WTC11 (cell line): ENCODE measurements around the gene NBAS. TPM values are rescaled to one million over a fixed set of nuclear protein-coding genes. Genes with fewer than 3 reads are reported as not detected.

ENCODE experiments used
- ATAC-seq: fragments of 200-7000 bp; cut with Tn5 transposase; 2 replicates; pipeline ENCODE4 v1.10.0; 2021; ENCODE audit warnings: mild to moderate bottlenecking, moderate library complexity
- CTCF ChIA-PET: fragments of 300-600 bp; sonication (Branson Sonifier 250); formaldehyde crosslinking; loops from one replicate; lab custom pipeline; 2021; ENCODE audit warnings: antibody characterized with exemption; lab: Charles Lee
- POLR2A ChIA-PET: fragments of 350-600 bp; sonication (Branson Sonifier 250); formaldehyde crosslinking; loops from one replicate; lab custom pipeline; 2021; ENCODE audit warnings: antibody characterized with exemption; lab: Charles Lee
- DNase-seq: peaks from one replicate; pipeline ENCODE4 v3.0.0; 2021; ENCODE audit warnings: low spot score
- H3K27ac Mint-ChIP-seq: 2 replicates; pipeline ENCODE4 v1.8.0; 2021; ENCODE audit warnings: mixed read lengths
- H3K27me3 Mint-ChIP-seq: 2 replicates; pipeline ENCODE4 v1.8.0; 2021; ENCODE audit warnings: low read depth, mild to moderate bottlenecking, moderate library complexity, mixed read lengths
- H3K36me3 Mint-ChIP-seq: 2 replicates; pipeline ENCODE4 v1.8.0; 2021; ENCODE audit warnings: mixed read lengths
- H3K4me1 Mint-ChIP-seq: 2 replicates; pipeline ENCODE4 v1.8.0; 2022; ENCODE audit warnings: mixed read lengths
- H3K4me3 Mint-ChIP-seq: 2 replicates; pipeline ENCODE4 v1.8.0; 2021; ENCODE audit warnings: mild to moderate bottlenecking, moderate library complexity, mixed read lengths
- H3K9me3 Mint-ChIP-seq: 2 replicates; pipeline ENCODE4 v1.8.0; 2021; ENCODE audit warnings: mixed read lengths
- ELF4 ChIP-seq: sonication (generic); formaldehyde crosslinking; IDR thresholded peaks from 2 replicates; pipeline ENCODE4 v1.8.1; 2022; ENCODE audit warnings: low read depth, mild to moderate bottlenecking, moderate library complexity, missing genetic modification reagents
- FOXK1 ChIP-seq: sonication (generic); formaldehyde crosslinking; IDR thresholded peaks from 2 replicates; pipeline ENCODE4 v1.8.0; 2022; ENCODE audit warnings: mild to moderate bottlenecking, moderate library complexity, missing genetic modification reagents
- HMGA2 ChIP-seq: fragments of 250-450 bp; sonication (Bioruptor Pico); IDR thresholded peaks from 2 replicates; pipeline ENCODE4 v1.4.0; 2021; ENCODE audit warnings: mild to moderate bottlenecking, moderate library complexity
- NR1H2 ChIP-seq: sonication (generic); formaldehyde crosslinking; IDR thresholded peaks from 2 replicates; pipeline ENCODE4 v1.9.0; 2021; ENCODE audit warnings: mild to moderate bottlenecking, moderate library complexity, missing genetic modification reagents
- ZBTB21 ChIP-seq: sonication (generic); formaldehyde crosslinking; IDR thresholded peaks from 2 replicates; pipeline ENCODE4 v1.8.1; 2023; ENCODE audit warnings: mild to moderate bottlenecking, missing genetic modification reagents, borderline replicate concordance
- ZNF219 ChIP-seq: sonication (generic); formaldehyde crosslinking; IDR thresholded peaks from 2 replicates; pipeline ENCODE4 v1.8.0; 2023; ENCODE audit warnings: missing genetic modification reagents, mild to moderate bottlenecking, borderline replicate concordance
- ZNF423 ChIP-seq: fragments of 250-450 bp; sonication (Bioruptor Pico); IDR thresholded peaks from 2 replicates; pipeline ENCODE4 v2.1.2; 2022; ENCODE audit warnings: mild to moderate bottlenecking, moderate library complexity
- total RNA-seq: library from RNA; stranded (reverse); gene quantifications from 3 replicates; pipeline ENCODE4 v1.2.3, GENCODE V29; 2021
- TF ChIP-seq, protein P1 (sequence below): fragments of 250-450 bp; sonication (Bioruptor Pico); IDR thresholded peaks from 2 replicates; pipeline ENCODE4 v1.8.0; 2021; ENCODE audit warnings: mild to moderate bottlenecking
- TF ChIP-seq, protein P2 (sequence below): sonication (generic); formaldehyde crosslinking; IDR thresholded peaks from 2 replicates; pipeline ENCODE4 v1.8.0; 2022; ENCODE audit warnings: mild to moderate bottlenecking, missing genetic modification reagents
- TF ChIP-seq, protein P3 (sequence below): fragments of 250-450 bp; sonication (Bioruptor Pico); IDR thresholded peaks from 2 replicates; pipeline ENCODE4 v1.9.0; 2021; ENCODE audit warnings: mild to moderate bottlenecking
- TF ChIP-seq, protein P4 (sequence below): sonication (generic); formaldehyde crosslinking; IDR thresholded peaks from 2 replicates; pipeline ENCODE4 v1.8.1; 2023; ENCODE audit warnings: mild to moderate bottlenecking, missing genetic modification reagents, borderline replicate concordance
- TF ChIP-seq, protein P5 (sequence below): fragments of 200-600 bp; IDR thresholded peaks from 2 replicates; pipeline ENCODE4 v1.8.0; 2022; ENCODE audit warnings: antibody characterized with exemption

NBAS gene
- total RNA-seq, 1 experiment from 2014 or later, result 32.3 TPM

DNA sequence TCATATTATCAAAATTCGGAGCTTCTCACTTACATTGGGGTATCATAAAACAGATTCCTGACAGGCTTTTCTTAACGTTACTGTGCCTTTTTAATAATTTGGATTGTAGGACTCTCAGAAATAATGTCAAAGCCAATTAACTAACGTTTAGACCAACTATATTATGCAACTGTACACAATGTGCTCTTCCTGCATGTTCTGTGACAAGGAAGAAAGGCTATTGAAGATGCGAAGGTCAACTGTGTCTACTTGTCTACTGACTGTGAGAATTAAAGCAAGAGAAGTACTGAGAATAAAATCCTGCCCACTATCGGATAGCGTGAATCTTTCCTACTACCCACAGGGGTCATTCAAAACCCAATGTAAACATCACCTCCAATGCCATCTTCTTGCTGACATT is 393.0 kb downstream of the NBAS start:
- CTCF ChIA-PET, result no interaction called here

DNA sequence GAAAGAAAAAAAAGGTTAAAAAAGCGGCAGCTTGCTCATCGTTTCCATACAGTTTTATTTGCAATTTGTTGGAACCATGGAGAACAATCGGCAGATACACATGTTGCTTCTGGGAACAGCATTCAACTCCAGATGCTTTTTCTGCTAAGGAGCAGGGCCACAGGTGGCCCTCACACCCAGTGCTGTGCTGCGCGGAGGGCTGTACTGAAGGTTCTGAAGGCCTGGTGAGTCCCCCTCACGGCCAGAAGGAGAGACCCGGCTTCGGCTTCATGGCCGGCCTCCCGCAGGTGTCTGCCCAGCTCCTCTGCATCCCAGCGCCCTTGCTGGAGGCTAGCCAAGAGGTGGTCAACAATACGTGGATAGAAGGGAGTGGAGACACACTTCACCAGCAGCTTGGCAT is 394.3 kb downstream of the NBAS start:
- ChIA-PET POLR2A (no interaction called here), CTCF (no interaction called here)
- no peak for DNase-seq
- H3K9me3 Mint-ChIP-seq, result no peaks in the 10 kb centered on the region
- peaks cover 32% of the 10 kb centered on the region for H3K4me1 Mint-ChIP-seq
- H3K36me3 Mint-ChIP-seq, result no peaks in the 10 kb centered on the region; the same call in none of the 2 replicates
- no peak overlapping the region for H3K4me3 Mint-ChIP-seq
- TF ChIP-seq, protein P1, sequence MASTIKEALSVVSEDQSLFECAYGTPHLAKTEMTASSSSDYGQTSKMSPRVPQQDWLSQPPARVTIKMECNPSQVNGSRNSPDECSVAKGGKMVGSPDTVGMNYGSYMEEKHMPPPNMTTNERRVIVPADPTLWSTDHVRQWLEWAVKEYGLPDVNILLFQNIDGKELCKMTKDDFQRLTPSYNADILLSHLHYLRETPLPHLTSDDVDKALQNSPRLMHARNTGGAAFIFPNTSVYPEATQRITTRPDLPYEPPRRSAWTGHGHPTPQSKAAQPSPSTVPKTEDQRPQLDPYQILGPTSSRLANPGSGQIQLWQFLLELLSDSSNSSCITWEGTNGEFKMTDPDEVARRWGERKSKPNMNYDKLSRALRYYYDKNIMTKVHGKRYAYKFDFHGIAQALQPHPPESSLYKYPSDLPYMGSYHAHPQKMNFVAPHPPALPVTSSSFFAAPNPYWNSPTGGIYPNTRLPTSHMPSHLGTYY (CRISPR knock-in tag), result no peak
- TF ChIP-seq, protein P2, sequence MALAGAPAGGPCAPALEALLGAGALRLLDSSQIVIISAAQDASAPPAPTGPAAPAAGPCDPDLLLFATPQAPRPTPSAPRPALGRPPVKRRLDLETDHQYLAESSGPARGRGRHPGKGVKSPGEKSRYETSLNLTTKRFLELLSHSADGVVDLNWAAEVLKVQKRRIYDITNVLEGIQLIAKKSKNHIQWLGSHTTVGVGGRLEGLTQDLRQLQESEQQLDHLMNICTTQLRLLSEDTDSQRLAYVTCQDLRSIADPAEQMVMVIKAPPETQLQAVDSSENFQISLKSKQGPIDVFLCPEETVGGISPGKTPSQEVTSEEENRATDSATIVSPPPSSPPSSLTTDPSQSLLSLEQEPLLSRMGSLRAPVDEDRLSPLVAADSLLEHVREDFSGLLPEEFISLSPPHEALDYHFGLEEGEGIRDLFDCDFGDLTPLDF (CRISPR knock-in tag), result no peak
- TF ChIP-seq ZNF423 (CRISPR knock-in tag) (no peak), ZNF219 (CRISPR knock-in tag) (no peak), ZBTB21 (CRISPR knock-in tag) (no peak), HMGA2 (no peak)
- TF ChIP-seq, protein P3, sequence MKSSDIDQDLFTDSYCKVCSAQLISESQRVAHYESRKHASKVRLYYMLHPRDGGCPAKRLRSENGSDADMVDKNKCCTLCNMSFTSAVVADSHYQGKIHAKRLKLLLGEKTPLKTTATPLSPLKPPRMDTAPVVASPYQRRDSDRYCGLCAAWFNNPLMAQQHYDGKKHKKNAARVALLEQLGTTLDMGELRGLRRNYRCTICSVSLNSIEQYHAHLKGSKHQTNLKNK, result no peak
- TF ChIP-seq, protein P4, sequence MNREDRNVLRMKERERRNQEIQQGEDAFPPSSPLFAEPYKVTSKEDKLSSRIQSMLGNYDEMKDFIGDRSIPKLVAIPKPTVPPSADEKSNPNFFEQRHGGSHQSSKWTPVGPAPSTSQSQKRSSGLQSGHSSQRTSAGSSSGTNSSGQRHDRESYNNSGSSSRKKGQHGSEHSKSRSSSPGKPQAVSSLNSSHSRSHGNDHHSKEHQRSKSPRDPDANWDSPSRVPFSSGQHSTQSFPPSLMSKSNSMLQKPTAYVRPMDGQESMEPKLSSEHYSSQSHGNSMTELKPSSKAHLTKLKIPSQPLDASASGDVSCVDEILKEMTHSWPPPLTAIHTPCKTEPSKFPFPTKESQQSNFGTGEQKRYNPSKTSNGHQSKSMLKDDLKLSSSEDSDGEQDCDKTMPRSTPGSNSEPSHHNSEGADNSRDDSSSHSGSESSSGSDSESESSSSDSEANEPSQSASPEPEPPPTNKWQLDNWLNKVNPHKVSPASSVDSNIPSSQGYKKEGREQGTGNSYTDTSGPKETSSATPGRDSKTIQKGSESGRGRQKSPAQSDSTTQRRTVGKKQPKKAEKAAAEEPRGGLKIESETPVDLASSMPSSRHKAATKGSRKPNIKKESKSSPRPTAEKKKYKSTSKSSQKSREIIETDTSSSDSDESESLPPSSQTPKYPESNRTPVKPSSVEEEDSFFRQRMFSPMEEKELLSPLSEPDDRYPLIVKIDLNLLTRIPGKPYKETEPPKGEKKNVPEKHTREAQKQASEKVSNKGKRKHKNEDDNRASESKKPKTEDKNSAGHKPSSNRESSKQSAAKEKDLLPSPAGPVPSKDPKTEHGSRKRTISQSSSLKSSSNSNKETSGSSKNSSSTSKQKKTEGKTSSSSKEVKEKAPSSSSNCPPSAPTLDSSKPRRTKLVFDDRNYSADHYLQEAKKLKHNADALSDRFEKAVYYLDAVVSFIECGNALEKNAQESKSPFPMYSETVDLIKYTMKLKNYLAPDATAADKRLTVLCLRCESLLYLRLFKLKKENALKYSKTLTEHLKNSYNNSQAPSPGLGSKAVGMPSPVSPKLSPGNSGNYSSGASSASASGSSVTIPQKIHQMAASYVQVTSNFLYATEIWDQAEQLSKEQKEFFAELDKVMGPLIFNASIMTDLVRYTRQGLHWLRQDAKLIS (CRISPR knock-in tag), result no peak
- H3K27me3 Mint-ChIP-seq, result no peaks in the 10 kb centered on the region
- no peak for ATAC-seq
- H3K27ac Mint-ChIP-seq, result no peak overlapping the region

More for the DNA sequence above, 393.0 kb downstream of the NBAS start:
- peaks cover 22% of the 10 kb centered on the region for H3K4me1 Mint-ChIP-seq
- H3K27me3 Mint-ChIP-seq, result no peaks in the 10 kb centered on the region
- TF ChIP-seq FOXK1 (CRISPR knock-in tag) (no peak), NR1H2 (CRISPR knock-in tag) (no peak), ELF4 (CRISPR knock-in tag) (no peak), ZBTB21 (CRISPR knock-in tag) (no peak)
- TF ChIP-seq, protein P5, sequence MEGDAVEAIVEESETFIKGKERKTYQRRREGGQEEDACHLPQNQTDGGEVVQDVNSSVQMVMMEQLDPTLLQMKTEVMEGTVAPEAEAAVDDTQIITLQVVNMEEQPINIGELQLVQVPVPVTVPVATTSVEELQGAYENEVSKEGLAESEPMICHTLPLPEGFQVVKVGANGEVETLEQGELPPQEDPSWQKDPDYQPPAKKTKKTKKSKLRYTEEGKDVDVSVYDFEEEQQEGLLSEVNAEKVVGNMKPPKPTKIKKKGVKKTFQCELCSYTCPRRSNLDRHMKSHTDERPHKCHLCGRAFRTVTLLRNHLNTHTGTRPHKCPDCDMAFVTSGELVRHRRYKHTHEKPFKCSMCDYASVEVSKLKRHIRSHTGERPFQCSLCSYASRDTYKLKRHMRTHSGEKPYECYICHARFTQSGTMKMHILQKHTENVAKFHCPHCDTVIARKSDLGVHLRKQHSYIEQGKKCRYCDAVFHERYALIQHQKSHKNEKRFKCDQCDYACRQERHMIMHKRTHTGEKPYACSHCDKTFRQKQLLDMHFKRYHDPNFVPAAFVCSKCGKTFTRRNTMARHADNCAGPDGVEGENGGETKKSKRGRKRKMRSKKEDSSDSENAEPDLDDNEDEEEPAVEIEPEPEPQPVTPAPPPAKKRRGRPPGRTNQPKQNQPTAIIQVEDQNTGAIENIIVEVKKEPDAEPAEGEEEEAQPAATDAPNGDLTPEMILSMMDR, result no peak
- TF ChIP-seq, protein P2 (CRISPR knock-in tag), result no peak
- POLR2A ChIA-PET, result no interaction called here
- no peaks in the 10 kb centered on the region; the same call in none of the 2 replicates for H3K36me3 Mint-ChIP-seq
- H3K4me3 Mint-ChIP-seq, result no peak overlapping the region
- DNase-seq, result no peak
- H3K27ac Mint-ChIP-seq, result no peak overlapping the region
- no peak for ATAC-seq
- no peaks in the 10 kb centered on the region for H3K9me3 Mint-ChIP-seq
